Endothelial cell of umbilical vein (primary cell): ENCODE data around the gene EMP2. TPM values are rescaled to one million over a fixed set of nuclear protein-coding genes. Genes with fewer than 3 reads are reported as not detected.

Source experiments
- BruUV-seq: library from RNA; stranded (reverse); fragments of 400-500 nt; replicated peaks from 2 replicates; lab custom pipeline; 2021; lab: Mats Ljungman, UMichigan
- CTCF ChIA-PET: fragments of 300-600, 350-600 bp; sonication (Branson Sonifier 250); formaldehyde crosslinking; loops from one replicate; lab custom pipeline; 2021; ENCODE audit warnings: antibody characterized with exemption, inconsistent platforms; lab: Charles Lee
- POLR2A ChIA-PET: fragments of 300-600, 350-600 bp; sonication (Branson Sonifier 250); formaldehyde crosslinking; loops from one replicate; lab custom pipeline; 2021; ENCODE audit warnings: antibody characterized with exemption, inconsistent platforms; lab: Charles Lee
- DNase-seq: peaks from one replicate; pipeline ENCODE4 v3.0.0-alpha.2; 2011; ENCODE audit warnings: low read depth, low spot score
- FAIRE-seq: peaks from 2 replicates; lab custom pipeline; 2011; peaks lifted over from hg19 to GRCh38; lab: Jason Lieb, UNC
- H2AFZ ChIP-seq: 2 replicates; pipeline ENCODE4 v1.6.0; 2012; ENCODE audit warnings: low read depth, low read length, control low read depth, inconsistent platforms
- H3K27ac ChIP-seq: 2 replicates; pipeline ENCODE4 v1.5.1; 2011; ENCODE audit warnings: low read depth, mild to moderate bottlenecking, control low read depth, low read length, moderate library complexity; ENCODE audit not compliant: insufficient read depth
- H3K27me3 ChIP-seq, 2 experiments: 2 replicates each; pipeline versions ENCODE4 v1.6.0 to v1.6.1; 2011; ENCODE audit warnings: low read length in 2 of 2, mixed read lengths in 1 of 2; ENCODE audit not compliant: control insufficient read depth in 2 of 2, insufficient read depth in 2 of 2
- H3K36me3 ChIP-seq, 2 experiments: 2 replicates in 1 of 2; 3 replicates in 1 of 2; pipeline ENCODE4 v1.5.1; 2011; ENCODE audit warnings: low read length in 2 of 2, mild to moderate bottlenecking in 1 of 2, moderate library complexity in 1 of 2; ENCODE audit not compliant: control insufficient read depth in 2 of 2, insufficient read depth in 2 of 2; ENCODE audit errors: extremely low read depth in 1 of 2
- H3K4me1 ChIP-seq: 3 replicates; pipeline ENCODE4 v1.5.1; 2011; ENCODE audit warnings: mild to moderate bottlenecking, low read length; ENCODE audit not compliant: control insufficient read depth, insufficient read depth; ENCODE audit errors: extremely low read depth
- H3K4me2 ChIP-seq: 2 replicates; pipeline ENCODE4 v1.6.1; 2011; ENCODE audit warnings: low read length, control low read depth, mixed read lengths; ENCODE audit not compliant: insufficient read depth
- H3K4me3 ChIP-seq, 3 experiments: fragments of 200-600 bp in 1 of 3; sonication (generic), shearing (Covaris generic) in 1 of 3; replicated peaks in 1 of 3; 2 replicates each; pipeline ENCODE4 v1.5.1; 2011 to 2016; ENCODE audit warnings: control low read depth in 3 of 3, low read length in 3 of 3, mild to moderate bottlenecking in 2 of 3, inconsistent platforms in 1 of 3, low read depth in 1 of 3, moderate library complexity in 1 of 3; ENCODE audit not compliant: insufficient read depth in 1 of 3
- H3K79me2 ChIP-seq: 2 replicates; pipeline ENCODE4 v1.6.0; 2012; ENCODE audit warnings: low read length, inconsistent platforms; ENCODE audit not compliant: control insufficient read depth, insufficient read depth
- H3K9ac ChIP-seq: replicated peaks from 2 replicates; pipeline ENCODE3; 2011; ENCODE audit warnings: low read length, control low read depth; ENCODE audit not compliant: insufficient read depth; ENCODE audit errors: extremely low read depth
- H3K9me1 ChIP-seq: replicated peaks from 3 replicates; pipeline ENCODE4 v1.6.0; 2011; ENCODE audit warnings: mild to moderate bottlenecking, low read length; ENCODE audit not compliant: control insufficient read depth, insufficient read depth; ENCODE audit errors: extremely low read depth
- H3K9me3 ChIP-seq: replicated peaks from 2 replicates; pipeline ENCODE4 v1.5.1; 2012; ENCODE audit warnings: low read length, inconsistent platforms; ENCODE audit not compliant: control insufficient read depth, insufficient read depth
- H4K20me1 ChIP-seq: replicated peaks from 2 replicates; pipeline ENCODE3; 2011; ENCODE audit warnings: mild to moderate bottlenecking, low read length; ENCODE audit not compliant: control insufficient read depth, insufficient read depth; ENCODE audit errors: extremely low read depth
- CTCF ChIP-seq, 2 donors: IDR thresholded peaks; 1 replicate in 1 of 2; 2 replicates in 1 of 2; pipeline ENCODE4 v1.5.1; 2011; ENCODE audit warnings: low read length in 2 of 2, mild to moderate bottlenecking in 2 of 2, moderate library complexity in 2 of 2, control low read depth in 1 of 2, inconsistent platforms in 1 of 2, low read depth in 1 of 2; ENCODE audit not compliant: insufficient read depth in 1 of 2; ENCODE audit errors: extremely low read depth in 1 of 2
- EZH2 ChIP-seq: IDR thresholded peaks from 2 replicates; pipeline ENCODE4 v1.6.1; 2012; ENCODE audit warnings: borderline replicate concordance, low read depth, mild to moderate bottlenecking, moderate library complexity, low read length, inconsistent platforms; ENCODE audit not compliant: severe bottlenecking
- FOS ChIP-seq: IDR thresholded peaks from 2 replicates; pipeline ENCODE4 v1.6.1; 2011; ENCODE audit warnings: mild to moderate bottlenecking, low read length, moderate library complexity, borderline replicate concordance; ENCODE audit not compliant: insufficient read depth
- GATA2 ChIP-seq: IDR thresholded peaks from 2 replicates; pipeline ENCODE4 v1.7.0; 2011; ENCODE audit warnings: low read depth, mild to moderate bottlenecking, moderate library complexity, mixed read lengths, low read length; ENCODE audit not compliant: insufficient read length, insufficient read depth
- JUN ChIP-seq: IDR thresholded peaks from 2 replicates; pipeline ENCODE4 v1.6.1; 2011; ENCODE audit warnings: borderline replicate concordance, low read depth; ENCODE audit not compliant: insufficient read length, insufficient read depth
- MAX ChIP-seq: IDR thresholded peaks from 2 replicates; pipeline ENCODE4 v1.6.1; 2011; ENCODE audit not compliant: insufficient read depth, insufficient read length
- MYC ChIP-seq: IDR thresholded peaks from one replicate; pipeline ENCODE4 v1.6.1; 2011; ENCODE audit warnings: mild to moderate bottlenecking, low read depth, low read length
- POLR2A ChIP-seq: IDR thresholded peaks from 2 replicates; pipeline ENCODE4 v1.6.1; 2012; ENCODE audit warnings: low read depth, mild to moderate bottlenecking, control low read depth, low read length
- POLR2AphosphoS5 ChIP-seq: IDR thresholded peaks from 2 replicates; pipeline ENCODE4 v1.6.1; 2012; ENCODE audit warnings: low read depth, mild to moderate bottlenecking, control low read depth, low read length, moderate library complexity; ENCODE audit not compliant: insufficient read depth
- dilution Hi-C: fragments of 300-500 bp; cut with MboI; formaldehyde crosslinking; loops from one replicate; pipeline ENCODE4 v1.15.0; 2019; ENCODE audit warnings: low sequenced_read_pairs; ENCODE audit not compliant: extremely low pct_ligation_motif_present
- intact Hi-C: fragments of 100-400 bp; cut with micrococcal nuclease; formaldehyde crosslinking; loops from one replicate; pipeline ENCODE4 v1.10.0; 2022
- polyA plus RNA-seq, 4 experiments: library from polyadenylated mRNA; depleted of rRNA in 3 of 4; stranded (reverse) in 3 of 4; unstranded in 1 of 4; fragments of >200 nt; gene quantifications; 2 replicates each; pipeline versions ENCODE4 v1.2.1 to v1.2.3, GENCODE V29; 2011 to 2012; ENCODE audit warnings: missing spikeins in 1 of 4
- total RNA-seq: library from RNA; stranded (reverse); gene quantifications from 2 replicates; pipeline ENCODE4 v1.2.3, GENCODE V29; 2021

EMP2 gene
- total and polyA plus RNA-seq, 2 donors (not counting 3 experiments of a cell fraction or from before 2014, with no cell fraction given), result 19.0 to 25.5 TPM

GRCh38 chr16:10607157-10607556 is 26.8 kb upstream of the EMP2 start:
- POLR2A ChIA-PET, result no interaction called here
- Histone ChIP-seq H4K20me1 (no peaks in the 10 kb centered on the region), H2AFZ (no peak overlapping the region), H3K9ac (no peak overlapping the region), H3K4me2 (no peak overlapping the region), H3K27me3 (no peaks in the 10 kb centered on the region), H3K9me1 (no peaks in the 10 kb centered on the region), H3K79me2 (no peaks in the 10 kb centered on the region), H3K4me1 (no peaks in the 10 kb centered on the region), H3K27ac (no peak overlapping the region), H3K9me3 (no peaks in the 10 kb centered on the region), H3K4me3 (no peak overlapping the region), H3K36me3 (no peaks in the 10 kb centered on the region)
- no peak for FAIRE-seq
- DNase-seq, result no peak
- no TSS peak for BruUV-seq
- dilution Hi-C loops (no loop called here), intact Hi-C loops (no loop called here)
- TF ChIP-seq FOS, result no peak
- no peak for TF ChIP-seq EZH2
- no peak for TF ChIP-seq JUN
- no peak for TF ChIP-seq POLR2A
- CTCF ChIA-PET, result no interaction called here

- H2AFZ ChIP-seq, result no peak overlapping the region
- POLR2A ChIA-PET, result no interaction called here
- no peaks in the 10 kb centered on the region for H3K9me1 ChIP-seq
- no peaks in the 10 kb centered on the region for H3K4me1 ChIP-seq
- H3K27ac ChIP-seq, result no peak overlapping the region
- FAIRE-seq (no peak), DNase-seq (no peak)
- H3K36me3 ChIP-seq, result no peaks in the 10 kb centered on the region
- intact Hi-C loops (no loop called here), dilution Hi-C loops (no loop called here)
- H3K4me3 ChIP-seq, result no peak overlapping the region
- CTCF ChIA-PET, result interaction anchor here (0.9 kb wide), 1 partner anchor 84 kb away, joined by 3 read pairs; no protein-coding TSS in a partner anchor
- no peaks in the 10 kb centered on the region for H4K20me1 ChIP-seq
- no peaks in the 10 kb centered on the region for H3K27me3 ChIP-seq
- H3K79me2 ChIP-seq, result no peaks in the 10 kb centered on the region
- H3K9ac ChIP-seq, result no peak overlapping the region
- no peak for TF ChIP-seq FOS
- no peak for TF ChIP-seq POLR2AphosphoS5
- no peak for TF ChIP-seq JUN
- TF ChIP-seq GATA2, result no peak
- TF ChIP-seq MYC, result no peak
- TF ChIP-seq MAX, result no peak
- no peak for TF ChIP-seq POLR2A
- TF ChIP-seq EZH2, result no peak
- TF ChIP-seq CTCF (IDR thresholded peaks at IDR 0.05; ENCODE audit: extremely low read depth in 1 of 2, insufficient read depth in 1 of 2, low read depth in 1 of 2, low read length in 2 of 2), result no peak
- H3K4me2 ChIP-seq, result no peak overlapping the region
- H3K9me3 ChIP-seq, result no peaks in the 10 kb centered on the region
- BruUV-seq, result no TSS peak
Observed at GRCh38 chr16:10606607-10607006, 26.2 kb upstream of the EMP2 start.
